ENCODE measurements around the gene RASEF.

Gene RASEF

GRCh38 chr9:83035143-83035542 lies 27.8 kb downstream of the RASEF start:
- no peak overlapping the region for H3K27ac ChIP-seq
- no peak for TF ChIP-seq ZFX (IDR thresholded peaks at IDR 0.05; ENCODE audit: borderline replicate concordance)
- no peak for TF ChIP-seq CTCF (IDR thresholded peaks at IDR 0.05)

GRCh38 chr9:83034587-83034986 lies 28.4 kb downstream of the RASEF start:
- no peak for TF ChIP-seq CTCF (IDR thresholded peaks at IDR 0.05)
- no peak for TF ChIP-seq ZFX (IDR thresholded peaks at IDR 0.05; ENCODE audit: borderline replicate concordance)
- no peak overlapping the region for H3K27ac ChIP-seq

- TF ChIP-seq CTCF (IDR thresholded peaks at IDR 0.05) (no peak), ZFX (IDR thresholded peaks at IDR 0.05; ENCODE audit: borderline replicate concordance) (no peak)
- H3K27ac ChIP-seq = no peak overlapping the region
Observed at GRCh38 chr9:83034026-83034425, 28.9 kb downstream of the RASEF start.

GRCh38 chr9:83032065-83032625 lies 30.8 kb downstream of the RASEF start:
- H3K27ac ChIP-seq = 0 out of 2 replicates have a peak overlapping the region, but pooled peaks have one; percentile 6

GRCh38 chr9:83030391-83031107 lies 32.4 kb downstream of the RASEF start:
- no peak overlapping the region for H3K27ac ChIP-seq
- TF ChIP-seq ZFX (IDR thresholded peaks at IDR 0.05; ENCODE audit: borderline replicate concordance) = no peak
- TF ChIP-seq CTCF (IDR thresholded peaks at IDR 0.05) = no peak

More at GRCh38 chr9:83032065-83032625, 30.8 kb downstream of the RASEF start:
- TF ChIP-seq CTCF (IDR thresholded peaks at IDR 0.05) (no peak), ZFX (IDR thresholded peaks at IDR 0.05; ENCODE audit: borderline replicate concordance) (no peak)

- TF ChIP-seq CTCF (IDR thresholded peaks at IDR 0.05) = no peak
- no peak for TF ChIP-seq ZFX (IDR thresholded peaks at IDR 0.05; ENCODE audit: borderline replicate concordance)
- no peak overlapping the region for H3K27ac ChIP-seq
Observed at GRCh38 chr9:83029531-83030137, 33.3 kb downstream of the RASEF start.

All from 22Rv1 (cell line).